SK-N-SH (cell line): ENCODE data around the gene GALNT16.

ENCODE experiments used
- EP300 ChIP-seq, 2 experiments: IDR thresholded peaks; 2 replicates each; pipeline versions ENCODE4 v1.4.0 to v1.6.1; 2012; ENCODE audit warnings: borderline replicate concordance in 1 of 2, low read depth in 1 of 2, low read length in 1 of 2
- FOXJ3 ChIP-seq: sonication (generic); formaldehyde crosslinking; IDR thresholded peaks from 2 replicates; pipeline ENCODE4 v1.5.1; 2020; ENCODE audit warnings: mild to moderate bottlenecking, missing genetic modification reagents
- MXI1 ChIP-seq: IDR thresholded peaks from 2 replicates; pipeline ENCODE4 v1.6.1; 2012; ENCODE audit warnings: mild to moderate bottlenecking, low read depth, low read length, improper control_type of control experiment
- POLR2AphosphoS5 ChIP-seq: IDR thresholded peaks from 2 replicates; pipeline ENCODE4 v1.6.1; 2012; ENCODE audit warnings: low read depth, low read length
- RCOR1 ChIP-seq: fragments of 150-350 bp; IDR thresholded peaks from 2 replicates; pipeline ENCODE4 v1.6.1; 2017; ENCODE audit warnings: antibody characterized with exemption, low read length
- RFX5 ChIP-seq: IDR thresholded peaks from 2 replicates; pipeline ENCODE4 v1.6.1; 2012; ENCODE audit warnings: mild to moderate bottlenecking, improper control_type of control experiment, low read length
- TAF1 ChIP-seq: IDR thresholded peaks from 2 replicates; pipeline ENCODE4 v1.6.1; 2012; ENCODE audit warnings: low read depth, mild to moderate bottlenecking, low read length, moderate library complexity, borderline replicate concordance
- TF ChIP-seq, protein P1 (sequence below): IDR thresholded peaks from 2 replicates; pipeline ENCODE4 v1.4.0; 2012; ENCODE audit warnings: low read depth
- TF ChIP-seq, protein P2 (sequence below): fragments of 200-600 bp; sonication (generic); IDR thresholded peaks from 2 replicates; pipeline ENCODE4 v1.6.1; 2017; ENCODE audit warnings: antibody characterized with exemption, mild to moderate bottlenecking, moderate library complexity
- TF ChIP-seq, protein P3 (sequence below): fragments of 150-350 bp; IDR thresholded peaks from 2 replicates; pipeline ENCODE4 v1.6.1; 2017; ENCODE audit warnings: antibody characterized with exemption, low read length, low read depth, borderline replicate concordance
- TF ChIP-seq, protein P4 (sequence below): IDR thresholded peaks from 2 replicates; pipeline ENCODE4 v1.6.1; 2012; ENCODE audit warnings: mild to moderate bottlenecking, low read depth, low read length, moderate library complexity

- TF ChIP-seq TAF1 (no peak), EP300 (IDR thresholded peaks at IDR 0.05; ENCODE audit: borderline replicate concordance in 1 of 2, low read depth in 1 of 2, low read length in 1 of 2) (no peak), MXI1 (no peak), FOXJ3 (CRISPR knock-in tag) (no peak), POLR2AphosphoS5 (no peak), RFX5 (no peak), RCOR1 (no peak)
- TF ChIP-seq, protein P1, sequence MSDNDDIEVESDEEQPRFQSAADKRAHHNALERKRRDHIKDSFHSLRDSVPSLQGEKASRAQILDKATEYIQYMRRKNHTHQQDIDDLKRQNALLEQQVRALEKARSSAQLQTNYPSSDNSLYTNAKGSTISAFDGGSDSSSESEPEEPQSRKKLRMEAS, result no peak
- TF ChIP-seq, protein P2, sequence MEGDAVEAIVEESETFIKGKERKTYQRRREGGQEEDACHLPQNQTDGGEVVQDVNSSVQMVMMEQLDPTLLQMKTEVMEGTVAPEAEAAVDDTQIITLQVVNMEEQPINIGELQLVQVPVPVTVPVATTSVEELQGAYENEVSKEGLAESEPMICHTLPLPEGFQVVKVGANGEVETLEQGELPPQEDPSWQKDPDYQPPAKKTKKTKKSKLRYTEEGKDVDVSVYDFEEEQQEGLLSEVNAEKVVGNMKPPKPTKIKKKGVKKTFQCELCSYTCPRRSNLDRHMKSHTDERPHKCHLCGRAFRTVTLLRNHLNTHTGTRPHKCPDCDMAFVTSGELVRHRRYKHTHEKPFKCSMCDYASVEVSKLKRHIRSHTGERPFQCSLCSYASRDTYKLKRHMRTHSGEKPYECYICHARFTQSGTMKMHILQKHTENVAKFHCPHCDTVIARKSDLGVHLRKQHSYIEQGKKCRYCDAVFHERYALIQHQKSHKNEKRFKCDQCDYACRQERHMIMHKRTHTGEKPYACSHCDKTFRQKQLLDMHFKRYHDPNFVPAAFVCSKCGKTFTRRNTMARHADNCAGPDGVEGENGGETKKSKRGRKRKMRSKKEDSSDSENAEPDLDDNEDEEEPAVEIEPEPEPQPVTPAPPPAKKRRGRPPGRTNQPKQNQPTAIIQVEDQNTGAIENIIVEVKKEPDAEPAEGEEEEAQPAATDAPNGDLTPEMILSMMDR, result no peak
- TF ChIP-seq, protein P3, sequence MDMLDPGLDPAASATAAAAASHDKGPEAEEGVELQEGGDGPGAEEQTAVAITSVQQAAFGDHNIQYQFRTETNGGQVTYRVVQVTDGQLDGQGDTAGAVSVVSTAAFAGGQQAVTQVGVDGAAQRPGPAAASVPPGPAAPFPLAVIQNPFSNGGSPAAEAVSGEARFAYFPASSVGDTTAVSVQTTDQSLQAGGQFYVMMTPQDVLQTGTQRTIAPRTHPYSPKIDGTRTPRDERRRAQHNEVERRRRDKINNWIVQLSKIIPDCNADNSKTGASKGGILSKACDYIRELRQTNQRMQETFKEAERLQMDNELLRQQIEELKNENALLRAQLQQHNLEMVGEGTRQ, result no peak
- TF ChIP-seq, protein P4, sequence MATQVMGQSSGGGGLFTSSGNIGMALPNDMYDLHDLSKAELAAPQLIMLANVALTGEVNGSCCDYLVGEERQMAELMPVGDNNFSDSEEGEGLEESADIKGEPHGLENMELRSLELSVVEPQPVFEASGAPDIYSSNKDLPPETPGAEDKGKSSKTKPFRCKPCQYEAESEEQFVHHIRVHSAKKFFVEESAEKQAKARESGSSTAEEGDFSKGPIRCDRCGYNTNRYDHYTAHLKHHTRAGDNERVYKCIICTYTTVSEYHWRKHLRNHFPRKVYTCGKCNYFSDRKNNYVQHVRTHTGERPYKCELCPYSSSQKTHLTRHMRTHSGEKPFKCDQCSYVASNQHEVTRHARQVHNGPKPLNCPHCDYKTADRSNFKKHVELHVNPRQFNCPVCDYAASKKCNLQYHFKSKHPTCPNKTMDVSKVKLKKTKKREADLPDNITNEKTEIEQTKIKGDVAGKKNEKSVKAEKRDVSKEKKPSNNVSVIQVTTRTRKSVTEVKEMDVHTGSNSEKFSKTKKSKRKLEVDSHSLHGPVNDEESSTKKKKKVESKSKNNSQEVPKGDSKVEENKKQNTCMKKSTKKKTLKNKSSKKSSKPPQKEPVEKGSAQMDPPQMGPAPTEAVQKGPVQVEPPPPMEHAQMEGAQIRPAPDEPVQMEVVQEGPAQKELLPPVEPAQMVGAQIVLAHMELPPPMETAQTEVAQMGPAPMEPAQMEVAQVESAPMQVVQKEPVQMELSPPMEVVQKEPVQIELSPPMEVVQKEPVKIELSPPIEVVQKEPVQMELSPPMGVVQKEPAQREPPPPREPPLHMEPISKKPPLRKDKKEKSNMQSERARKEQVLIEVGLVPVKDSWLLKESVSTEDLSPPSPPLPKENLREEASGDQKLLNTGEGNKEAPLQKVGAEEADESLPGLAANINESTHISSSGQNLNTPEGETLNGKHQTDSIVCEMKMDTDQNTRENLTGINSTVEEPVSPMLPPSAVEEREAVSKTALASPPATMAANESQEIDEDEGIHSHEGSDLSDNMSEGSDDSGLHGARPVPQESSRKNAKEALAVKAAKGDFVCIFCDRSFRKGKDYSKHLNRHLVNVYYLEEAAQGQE, result no peak
Observed at GRCh38 chr14:69246331-69246730, 13.6 kb upstream of the GALNT16 start.
